ENCODE measurements around the gene NSFL1C.
"Not testable (repeated sequence)": the region's sequence is repeated elsewhere in the genome, so short reads cannot be mapped to it uniquely, and the experiment has no call there.

NSFL1C gene

GRCh38 chr20:1423206-1423605 lies 43.4 kb downstream of the NSFL1C start:
- no peak for FAIRE-seq

GRCh38 chr20:1422753-1423152 lies 43.9 kb downstream of the NSFL1C start:
- no peak for FAIRE-seq

- no peak for FAIRE-seq
Measured at GRCh38 chr20:1420066-1420465, 46.6 kb downstream of the NSFL1C start.

- no peak for FAIRE-seq
Measured at GRCh38 chr20:1418350-1418749, 48.3 kb downstream of the NSFL1C start.

GRCh38 chr20:1417790-1418189 lies 48.9 kb downstream of the NSFL1C start:
- FAIRE-seq = no peak

- FAIRE-seq = no peak
Measured at GRCh38 chr20:1417273-1417672, 49.4 kb downstream of the NSFL1C start.

- no peak for FAIRE-seq
Measured at GRCh38 chr20:1415667-1416468, 50.8 kb downstream of the NSFL1C start.

GRCh38 chr20:1414982-1415381 lies 51.7 kb downstream of the NSFL1C start:
- no peak for FAIRE-seq

- no peak for FAIRE-seq
Measured at GRCh38 chr20:1405801-1406200, 60.8 kb downstream of the NSFL1C start.

- no peak for FAIRE-seq
Measured at GRCh38 chr20:1403624-1404023, 63.0 kb downstream of the NSFL1C start.

GRCh38 chr20:1402149-1402548 lies 64.5 kb downstream of the NSFL1C start:
- FAIRE-seq = no peak

- no peak for FAIRE-seq
Measured at GRCh38 chr20:1401451-1401907, 65.2 kb downstream of the NSFL1C start.

GRCh38 chr20:1399678-1400366 lies 66.8 kb downstream of the NSFL1C start:
- not testable (repeated sequence) for FAIRE-seq

GRCh38 chr20:1398185-1398584 lies 68.5 kb downstream of the NSFL1C start:
- not testable (repeated sequence) for FAIRE-seq

- FAIRE-seq = no peak
Measured at GRCh38 chr20:1397710-1398109, 68.9 kb downstream of the NSFL1C start.

- FAIRE-seq = no peak
Measured at GRCh38 chr20:1396702-1397101, 69.9 kb downstream of the NSFL1C start.

GRCh38 chr20:1396264-1396663 lies 70.4 kb downstream of the NSFL1C start:
- no peak for FAIRE-seq

- FAIRE-seq = no peak
Measured at GRCh38 chr20:1394686-1395085, 72.0 kb downstream of the NSFL1C start.

- FAIRE-seq = no peak
Measured at GRCh38 chr20:1393507-1393882, 73.2 kb downstream of the NSFL1C start.

GRCh38 chr20:1392693-1393506 lies 73.7 kb downstream of the NSFL1C start, which contains the start of gene FKBP1A:
Gene FKBP1A (minus strand): TSS chr20:1393054. CDS start chr20:1392998, 56 bp downstream.
- no peak for FAIRE-seq

GRCh38 chr20:1392443-1392692 lies 74.3 kb downstream of the NSFL1C start:
- FAIRE-seq = no peak

Data from TTC549 (cell line).